ENCODE data around the gene CEP85.

The CEP85 gene

DNA sequence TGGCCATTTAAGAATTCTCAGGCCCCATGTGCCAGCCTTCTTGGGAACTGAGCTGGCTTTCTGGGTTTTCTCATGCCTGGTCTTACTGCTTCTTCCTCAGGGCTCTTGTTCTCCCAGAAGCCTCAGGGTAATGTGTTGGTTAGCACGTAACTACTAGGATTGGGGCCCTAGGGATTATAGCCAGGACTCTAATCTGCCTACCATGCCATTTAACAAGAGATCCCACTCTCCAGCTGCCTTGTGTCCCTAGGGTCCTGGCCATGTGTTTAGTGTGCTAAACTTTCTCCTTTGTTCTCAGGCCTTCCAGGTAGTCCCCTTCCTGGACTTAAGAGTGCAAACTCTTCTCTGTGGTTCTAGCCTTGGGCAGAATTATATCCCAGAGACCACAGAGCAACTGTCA, 43.7 kb downstream of the CEP85 start:
- no peak for DNase-seq (ENCODE audit: low read depth in 2 of 2)

DNA sequence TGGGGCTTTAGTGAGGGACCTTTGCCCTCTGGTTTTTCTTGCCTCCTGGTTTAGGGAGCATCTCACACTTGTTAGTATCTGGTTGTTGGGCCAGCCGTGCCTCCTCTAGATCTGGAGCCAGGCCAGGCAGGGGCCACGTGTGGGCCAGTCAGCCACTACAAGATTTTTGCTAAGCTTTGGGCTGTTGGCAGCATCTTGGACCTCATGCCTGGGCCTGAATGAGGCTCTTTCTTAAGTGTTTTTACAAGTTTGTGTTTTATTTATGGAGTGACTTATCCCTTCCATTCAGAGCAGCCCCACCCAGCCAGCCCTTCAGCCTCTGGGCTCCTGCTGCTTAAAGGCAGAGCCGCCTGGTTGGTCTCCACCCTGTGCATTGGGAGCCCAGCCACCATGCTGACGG, 44.3 kb downstream of the CEP85 start:
- no peak for DNase-seq (ENCODE audit: low read depth in 2 of 2)

DNA sequence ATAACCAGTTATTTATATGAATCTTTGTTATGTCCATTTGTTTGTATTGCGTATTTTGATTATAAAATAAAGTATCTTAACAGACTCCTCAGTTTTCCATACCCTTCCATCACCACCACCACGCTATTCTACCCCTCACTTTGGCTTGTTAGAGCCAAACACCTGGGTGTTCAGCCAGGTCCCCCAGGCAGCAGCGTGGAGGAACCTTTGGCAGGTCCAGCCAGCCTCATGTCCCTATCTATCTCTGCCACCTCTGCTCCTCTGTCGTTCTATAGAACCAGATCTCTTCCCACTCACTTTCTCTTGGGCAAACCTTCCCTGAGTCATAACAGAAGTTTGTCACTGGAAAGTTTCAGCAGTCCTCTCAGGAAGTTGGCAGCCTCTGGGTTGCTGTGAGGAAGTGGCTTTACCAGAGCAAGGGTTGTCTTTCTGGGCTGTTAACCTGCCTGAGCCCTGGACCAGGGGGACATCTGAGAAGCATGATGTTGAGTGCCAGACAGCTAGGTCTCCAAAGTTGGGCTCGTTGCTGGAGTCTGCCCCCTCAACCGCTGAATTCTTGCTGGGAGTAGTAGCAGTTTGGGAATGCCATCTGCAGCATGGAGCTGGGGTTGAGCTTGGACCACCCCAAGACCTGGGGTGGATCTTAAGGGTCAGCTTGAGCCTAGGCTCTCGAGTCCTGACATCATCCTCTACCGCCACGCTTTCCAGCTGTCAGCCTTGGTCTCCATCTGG, 44.9 kb downstream of the CEP85 start:
- no peak for DNase-seq (ENCODE audit: low read depth in 2 of 2)

DNA sequence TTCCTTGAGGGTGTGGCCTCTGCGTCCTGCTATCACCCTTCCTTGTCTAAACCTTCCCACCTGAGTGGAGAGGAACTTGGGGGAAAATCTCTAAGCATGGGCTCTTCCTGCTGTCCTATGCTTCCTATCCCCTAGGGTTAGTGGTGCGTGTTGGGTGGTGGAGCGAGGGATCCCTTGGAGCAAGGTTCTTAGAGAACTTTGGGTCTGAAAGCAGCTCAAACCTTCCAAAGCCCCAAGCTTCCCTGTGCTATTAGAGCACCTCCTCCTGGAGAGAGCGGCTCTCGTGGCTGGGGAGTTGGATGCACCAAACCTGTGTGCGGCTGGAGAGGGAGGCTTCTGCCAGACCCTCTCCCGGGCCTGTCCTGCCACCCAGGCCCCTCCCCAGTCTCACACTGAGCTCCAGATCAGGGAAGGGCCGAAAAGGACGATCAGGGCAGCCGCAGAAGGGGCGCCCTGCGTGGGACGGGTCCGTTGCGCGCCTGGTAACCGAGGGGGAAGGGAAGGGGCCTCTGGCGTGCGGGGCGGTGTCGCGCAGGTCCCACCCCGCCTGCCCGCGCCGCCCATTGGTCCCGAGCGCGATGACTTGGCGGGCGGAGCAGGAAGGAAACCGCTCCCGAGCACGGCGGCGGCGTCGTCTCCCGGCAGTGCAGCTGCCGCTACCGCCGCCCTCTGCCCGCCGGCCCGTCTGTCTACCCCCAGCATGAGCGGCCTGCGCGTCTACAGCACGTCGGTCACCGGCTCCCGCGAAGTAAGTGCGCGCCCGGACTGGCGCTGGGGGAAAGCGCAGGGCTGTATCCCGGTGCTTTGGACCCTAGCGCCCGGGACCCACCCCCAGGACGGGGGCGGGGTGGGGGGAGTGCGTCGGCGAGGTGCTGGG, 45.7 kb downstream of the CEP85 start, which contains the start of gene SH3BGRL3:
TSS of gene SH3BGRL3 (plus strand) at position 631 of the 877 bp plus-strand sequence. CDS start at position 701, 70 bp downstream.
- peak; percentile 64 to 68 for DNase-seq (ENCODE audit: low read depth in 2 of 2)

DNA sequence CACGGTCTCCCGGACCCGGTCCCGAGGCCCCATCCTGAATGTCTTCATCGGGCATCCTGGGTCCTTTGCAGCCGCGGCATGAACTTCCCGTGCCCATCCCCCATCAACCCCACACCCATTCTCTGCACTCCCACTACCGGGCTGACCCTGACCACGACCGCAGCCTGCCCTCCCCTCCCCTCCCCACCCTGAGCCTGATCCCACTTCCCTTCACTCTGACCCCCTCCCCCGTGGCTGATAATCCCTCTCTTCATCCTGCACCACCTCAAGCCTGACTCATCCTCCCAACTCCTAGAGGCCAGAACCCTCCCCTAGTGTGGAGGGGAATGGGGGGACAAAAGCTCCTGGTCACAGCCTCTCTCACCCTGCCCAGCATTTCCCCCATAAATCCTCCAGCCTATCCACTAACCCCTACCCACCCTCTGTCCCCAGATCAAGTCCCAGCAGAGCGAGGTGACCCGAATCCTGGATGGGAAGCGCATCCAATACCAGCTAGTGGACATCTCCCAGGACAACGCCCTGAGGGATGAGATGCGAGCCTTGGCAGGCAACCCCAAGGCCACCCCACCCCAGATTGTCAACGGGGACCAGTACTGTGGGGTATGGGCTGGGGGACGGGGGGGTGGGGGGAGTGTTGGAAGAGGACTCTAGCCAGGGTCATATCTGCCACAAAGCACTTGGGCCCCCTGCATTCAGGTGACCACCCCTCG, 46.5 kb downstream of the CEP85 start:
- no peak for DNase-seq (ENCODE audit: low read depth in 2 of 2)

DNA sequence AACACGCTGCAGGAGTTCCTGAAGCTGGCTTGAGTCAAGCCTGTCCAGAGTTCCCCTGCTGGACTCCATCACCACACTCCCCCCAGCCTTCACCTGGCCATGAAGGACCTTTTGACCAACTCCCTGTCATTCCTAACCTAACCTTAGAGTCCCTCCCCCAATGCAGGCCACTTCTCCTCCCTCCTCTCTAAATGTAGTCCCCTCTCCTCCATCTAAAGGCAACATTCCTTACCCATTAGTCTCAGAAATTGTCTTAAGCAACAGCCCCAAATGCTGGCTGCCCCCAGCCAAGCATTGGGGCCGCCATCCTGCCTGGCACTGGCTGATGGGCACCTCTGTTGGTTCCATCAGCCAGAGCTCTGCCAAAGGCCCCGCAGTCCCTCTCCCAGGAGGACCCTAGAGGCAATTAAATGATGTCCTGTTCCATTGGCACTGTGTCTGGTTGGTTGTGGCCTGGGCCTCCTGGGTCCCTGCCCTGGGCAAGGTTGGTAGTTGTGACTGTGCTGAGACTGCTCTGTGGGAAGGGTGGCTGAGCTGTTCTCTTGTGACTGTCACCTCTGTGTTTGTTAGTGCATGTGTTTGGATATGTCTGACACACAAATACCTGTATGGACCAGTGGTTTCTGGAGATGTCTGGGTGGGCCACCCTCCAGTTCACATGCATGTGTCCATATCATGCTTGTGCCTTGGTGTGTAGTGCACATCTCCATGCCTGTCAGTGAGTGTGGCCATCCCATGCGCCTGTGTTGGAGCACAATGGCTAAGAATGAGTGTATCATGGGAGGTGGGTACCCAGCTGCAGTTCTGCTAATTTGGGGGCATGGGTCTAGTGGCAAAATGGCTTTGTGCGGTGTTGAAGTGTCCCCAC, 47.3 kb downstream of the CEP85 start:
- no peak for DNase-seq (ENCODE audit: low read depth in 2 of 2)

DNA sequence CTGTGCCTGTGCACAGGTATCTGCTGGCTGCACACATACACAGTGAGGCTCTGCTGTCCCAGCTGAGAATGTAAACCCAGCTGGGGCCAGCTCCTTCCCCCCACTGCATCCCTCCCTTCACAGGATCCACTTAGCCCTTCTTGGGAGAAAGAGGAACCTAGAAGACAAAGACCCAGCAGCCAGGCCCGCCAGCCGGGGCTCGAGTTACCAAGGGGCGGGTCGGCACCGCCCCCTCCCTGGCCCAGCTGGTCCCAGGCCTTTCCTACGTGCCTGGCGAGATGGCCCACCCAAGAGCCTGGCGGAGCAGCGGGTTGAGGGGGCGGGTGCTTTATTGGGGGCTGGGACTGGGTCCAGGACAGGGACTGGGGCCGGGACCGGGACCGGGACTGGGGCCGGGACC, 48.0 kb downstream of the CEP85 start:
- DNase-seq (ENCODE audit: low read depth in 2 of 2), result no peak

DNA sequence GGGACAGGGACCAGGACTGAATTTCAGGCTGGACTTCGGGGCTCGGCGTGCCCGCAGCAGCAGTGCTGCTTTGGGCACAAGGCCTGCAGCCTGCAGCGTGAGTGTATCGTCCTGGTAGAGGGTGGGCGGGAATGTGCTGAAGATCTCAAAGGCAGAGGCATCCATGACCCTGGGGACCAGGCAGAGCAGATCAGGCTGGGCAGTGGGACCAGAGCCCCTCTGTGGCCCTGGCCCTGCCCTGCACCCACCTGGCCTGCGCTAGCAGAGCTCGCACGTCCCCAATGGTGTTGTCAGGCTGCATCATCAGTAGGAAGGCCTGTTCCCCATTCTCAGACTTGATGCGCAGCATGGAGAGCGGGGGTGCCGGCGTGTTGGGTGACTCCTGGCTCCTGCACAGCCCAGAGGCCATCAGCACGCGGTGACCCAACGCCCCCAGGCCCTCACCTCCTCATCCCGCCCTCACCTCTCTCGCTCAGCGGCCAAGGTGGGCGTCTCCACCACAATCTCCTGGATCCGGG, 48.5 kb downstream of the CEP85 start:
- no peak for DNase-seq (ENCODE audit: low read depth in 2 of 2)

DNA sequence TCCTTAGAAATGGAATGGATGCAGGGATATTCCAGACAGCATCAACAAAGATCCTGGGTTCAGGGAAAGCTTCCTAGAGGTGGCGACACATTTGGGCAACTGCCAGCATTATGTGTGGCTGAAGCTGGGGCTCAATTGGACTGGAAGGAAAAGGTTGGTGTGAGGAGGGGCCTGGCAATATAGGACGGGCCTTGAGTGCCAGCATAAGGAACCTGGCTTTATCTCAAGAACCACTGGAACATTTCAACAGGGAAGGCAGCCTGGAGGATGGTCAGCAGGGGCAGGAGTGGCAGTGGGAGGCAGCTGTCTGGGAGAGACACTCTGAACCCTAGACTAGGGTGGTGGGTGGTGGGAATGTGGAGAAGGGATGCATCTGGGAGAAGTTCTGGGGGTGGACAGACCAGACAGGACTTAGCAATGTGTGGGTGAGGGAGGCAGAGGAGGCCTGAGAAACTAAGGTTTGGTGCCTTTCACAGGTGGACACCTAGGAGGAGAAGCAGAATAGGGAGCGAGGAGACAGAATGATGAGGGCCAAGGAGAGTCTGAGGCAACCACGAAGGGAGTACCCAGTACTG, 49.4 kb downstream of the CEP85 start:
- no peak for DNase-seq (ENCODE audit: low read depth in 2 of 2)

DNA sequence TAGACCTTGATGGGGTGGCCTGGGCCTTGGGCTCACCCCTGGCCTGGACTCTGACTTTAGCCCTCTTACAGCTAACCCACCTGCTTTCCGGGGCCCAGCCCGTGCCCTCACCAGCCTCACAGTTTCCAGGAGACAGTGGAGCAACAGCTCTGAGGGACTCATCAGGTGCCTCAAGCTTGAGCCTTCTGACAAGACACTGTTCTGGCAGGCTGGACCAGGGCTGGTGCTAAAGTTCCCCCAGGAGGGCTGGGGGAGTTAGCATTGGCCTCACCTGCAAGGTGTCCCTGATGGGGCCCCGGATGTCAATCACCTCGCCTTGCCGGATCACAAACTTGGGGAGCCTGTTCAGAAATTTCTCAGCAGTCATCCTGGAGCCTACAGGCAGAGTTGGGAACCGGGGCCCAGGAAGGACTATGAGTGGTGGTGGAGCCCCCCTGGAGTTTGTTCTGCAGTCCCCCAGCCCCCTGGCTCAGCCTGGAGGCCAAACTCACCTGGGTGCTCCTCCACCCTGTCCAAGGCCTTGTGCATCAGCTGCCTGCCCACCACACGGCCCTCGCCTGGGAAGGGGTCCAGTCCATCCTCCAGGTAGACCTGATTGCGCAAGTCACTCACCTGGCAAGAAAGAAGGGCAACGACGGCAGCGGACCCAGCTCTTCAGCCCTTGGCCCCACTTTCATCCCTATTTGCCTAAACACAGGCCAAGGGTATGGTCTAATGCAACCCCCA, 50.0 kb downstream of the CEP85 start:
- no peak for DNase-seq (ENCODE audit: low read depth in 2 of 2)

DNA sequence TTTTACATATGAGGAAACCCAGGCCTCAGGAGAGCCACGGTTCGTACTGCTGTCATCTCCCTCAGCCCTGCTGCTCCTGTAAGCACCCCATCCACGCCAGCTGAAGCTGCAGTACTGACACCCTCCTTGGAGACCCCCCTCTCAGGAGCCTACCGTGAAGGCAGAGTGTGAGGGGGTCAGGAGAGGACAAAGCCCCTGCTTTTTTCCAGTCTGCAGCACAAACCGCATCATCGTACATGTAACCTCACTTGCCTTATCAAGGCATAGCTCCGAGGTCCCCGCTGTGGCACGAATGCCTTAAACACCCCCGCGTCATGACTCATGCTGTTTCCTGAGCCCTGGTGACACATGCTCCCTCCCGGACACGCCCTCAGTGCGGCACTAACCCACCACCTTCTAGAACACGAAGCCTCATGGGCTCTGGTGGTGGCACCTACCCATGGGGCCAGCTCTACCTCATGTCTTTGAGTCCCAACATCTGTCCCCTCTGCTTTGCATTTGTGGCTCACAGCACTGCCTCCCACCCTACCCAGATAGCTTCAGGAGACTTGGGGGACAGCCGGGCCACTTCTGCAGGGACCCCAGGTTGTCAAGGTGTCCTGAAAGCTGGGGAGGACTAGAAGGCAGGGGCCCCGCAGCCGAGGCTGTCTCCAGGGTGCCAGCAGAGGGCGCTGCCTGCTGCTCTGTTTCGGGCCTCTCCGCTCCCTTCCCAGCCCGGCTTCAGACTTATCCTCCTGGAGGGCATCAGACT, 50.8 kb downstream of the CEP85 start:
- DNase-seq (ENCODE audit: low read depth in 2 of 2), result peak; percentile 89 to 98

DNA sequence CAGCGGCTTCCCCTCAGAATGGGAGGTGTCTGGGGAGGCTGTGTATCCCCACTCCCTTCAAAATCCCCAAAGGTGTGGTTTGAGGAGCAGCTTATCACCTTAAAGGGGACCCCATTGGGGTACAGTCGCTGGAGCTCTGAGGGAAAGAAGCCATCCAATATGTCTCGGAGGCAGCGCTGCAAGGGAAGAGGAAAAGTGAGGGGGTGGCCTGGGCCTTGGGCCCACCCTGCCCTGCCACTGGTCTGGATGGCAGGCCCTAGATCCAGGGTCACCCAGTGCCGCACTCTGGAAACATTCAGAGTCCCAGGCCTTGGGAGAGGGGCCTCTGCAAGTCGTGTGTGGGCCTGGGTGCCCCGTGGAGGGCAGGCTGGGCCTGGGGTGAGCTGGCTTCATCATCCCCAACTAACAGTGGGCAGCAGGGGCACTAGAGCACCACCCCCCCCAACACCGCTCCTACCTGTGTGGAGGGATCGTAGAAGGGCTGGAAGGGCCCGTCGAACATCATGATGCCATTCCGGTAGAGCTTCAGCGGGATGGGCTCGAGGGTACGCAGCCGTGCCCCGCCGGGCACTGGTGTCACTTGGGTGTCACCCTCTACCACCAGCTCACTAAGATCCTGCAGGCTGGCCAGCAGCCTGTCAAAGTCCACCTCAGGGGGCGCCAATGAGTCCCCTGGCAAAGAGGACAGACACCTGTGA, 51.5 kb downstream of the CEP85 start:
- DNase-seq (ENCODE audit: low read depth in 2 of 2), result no peak

DNA sequence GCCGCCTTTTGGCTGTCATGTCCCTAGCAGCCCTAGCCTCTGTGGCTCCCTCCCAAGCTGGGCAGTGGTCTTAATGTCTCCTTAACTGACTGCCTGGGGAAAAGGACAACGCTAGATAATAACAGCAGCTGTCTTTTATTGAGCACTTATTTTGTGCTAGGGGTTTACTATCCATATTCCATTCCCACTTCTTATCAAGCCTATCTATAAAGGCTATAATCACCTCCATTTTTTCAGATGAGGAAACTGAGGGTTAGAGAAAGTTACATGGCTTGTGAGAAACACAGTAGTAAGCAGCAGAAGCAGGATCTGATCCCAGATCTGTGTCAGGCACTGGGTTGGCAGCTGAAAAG, 52.0 kb downstream of the CEP85 start:
- no peak for DNase-seq (ENCODE audit: low read depth in 2 of 2)

DNA sequence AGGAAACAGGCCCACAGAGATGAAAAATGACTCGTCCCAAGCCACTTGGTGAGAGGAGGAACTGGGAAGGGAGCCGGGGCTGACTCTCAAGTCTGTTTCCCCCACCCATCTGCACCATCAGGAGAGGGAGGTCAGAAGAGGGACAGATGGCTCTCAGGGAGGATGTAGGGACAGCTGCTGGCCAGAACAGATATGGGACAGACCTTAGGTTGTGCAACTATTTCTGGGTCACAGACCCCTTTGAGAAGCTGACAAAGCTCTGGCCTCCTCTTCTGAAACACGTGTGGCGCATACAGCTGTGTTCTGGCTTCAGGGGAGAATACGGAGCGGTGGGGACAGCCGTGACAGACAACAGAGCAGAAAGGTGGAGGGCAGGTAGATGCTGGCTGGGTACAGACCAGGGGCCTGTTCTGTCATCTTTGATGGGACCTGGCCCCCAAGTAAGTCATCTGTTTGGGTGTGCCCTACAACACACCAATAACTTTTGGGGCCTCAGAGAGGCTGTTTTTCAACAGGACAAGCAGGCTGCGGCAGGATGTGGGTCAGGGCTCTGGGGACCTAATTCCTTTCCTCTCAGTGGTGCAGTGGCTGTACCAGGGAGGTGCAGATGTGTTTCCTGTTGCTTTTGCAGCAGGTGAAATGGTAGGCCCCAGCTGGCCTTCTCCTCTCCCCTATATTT, 53.2 kb downstream of the CEP85 start:
- DNase-seq (ENCODE audit: low read depth in 2 of 2), result no peak

DNA sequence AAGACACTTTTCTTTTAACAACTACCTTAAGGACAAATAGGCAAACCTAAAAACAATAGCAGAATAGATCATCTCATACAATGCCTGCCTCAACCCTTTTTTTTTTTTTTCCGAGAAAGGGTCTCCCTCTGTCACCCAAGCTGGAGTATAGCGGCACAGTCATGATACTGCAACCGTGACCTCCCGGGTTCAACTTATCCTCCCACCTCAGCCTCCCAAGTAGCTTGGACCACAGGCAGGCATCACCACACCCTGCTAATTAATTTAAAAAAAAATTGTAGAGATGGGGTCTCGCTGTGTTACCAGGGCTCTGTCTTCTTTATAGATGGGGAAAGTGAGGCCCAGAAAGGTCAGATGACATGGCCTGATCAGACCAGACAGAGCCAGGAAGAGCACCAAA, 53.8 kb downstream of the CEP85 start:
- DNase-seq (ENCODE audit: low read depth in 2 of 2), result no peak

DNA sequence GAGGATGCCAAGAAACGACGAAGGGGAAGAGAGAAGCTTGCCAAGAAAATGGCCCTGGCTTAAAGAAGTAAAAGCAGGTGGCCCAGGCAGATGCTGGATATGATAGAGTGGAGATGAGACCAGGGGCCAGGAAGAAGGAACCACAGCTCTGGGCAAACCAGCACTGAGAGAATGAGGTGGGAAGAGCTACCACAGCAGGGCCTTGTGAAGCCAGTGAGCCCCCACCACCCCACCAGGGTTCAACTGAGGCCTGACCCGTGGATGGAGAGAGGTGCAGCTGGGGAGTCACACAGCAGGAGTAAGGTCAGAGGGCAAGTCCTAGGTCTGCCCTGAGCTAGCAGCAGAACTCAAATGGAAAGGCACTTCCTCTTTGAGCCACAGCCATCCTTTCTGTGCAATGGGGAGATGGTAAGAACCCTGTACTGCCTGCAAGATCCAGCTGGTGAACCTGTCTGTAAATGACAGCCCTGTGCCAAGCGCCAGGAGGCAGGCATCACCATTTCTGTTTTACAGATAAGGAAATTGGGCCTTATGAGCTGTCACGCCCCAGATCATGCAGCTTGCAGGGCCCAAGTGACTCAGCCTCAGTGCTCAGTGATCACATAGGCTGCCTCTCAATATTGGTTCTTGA, 54.4 kb downstream of the CEP85 start:
- DNase-seq (ENCODE audit: low read depth in 2 of 2), result peak in 1 of 2 donors; percentile 58

DNA sequence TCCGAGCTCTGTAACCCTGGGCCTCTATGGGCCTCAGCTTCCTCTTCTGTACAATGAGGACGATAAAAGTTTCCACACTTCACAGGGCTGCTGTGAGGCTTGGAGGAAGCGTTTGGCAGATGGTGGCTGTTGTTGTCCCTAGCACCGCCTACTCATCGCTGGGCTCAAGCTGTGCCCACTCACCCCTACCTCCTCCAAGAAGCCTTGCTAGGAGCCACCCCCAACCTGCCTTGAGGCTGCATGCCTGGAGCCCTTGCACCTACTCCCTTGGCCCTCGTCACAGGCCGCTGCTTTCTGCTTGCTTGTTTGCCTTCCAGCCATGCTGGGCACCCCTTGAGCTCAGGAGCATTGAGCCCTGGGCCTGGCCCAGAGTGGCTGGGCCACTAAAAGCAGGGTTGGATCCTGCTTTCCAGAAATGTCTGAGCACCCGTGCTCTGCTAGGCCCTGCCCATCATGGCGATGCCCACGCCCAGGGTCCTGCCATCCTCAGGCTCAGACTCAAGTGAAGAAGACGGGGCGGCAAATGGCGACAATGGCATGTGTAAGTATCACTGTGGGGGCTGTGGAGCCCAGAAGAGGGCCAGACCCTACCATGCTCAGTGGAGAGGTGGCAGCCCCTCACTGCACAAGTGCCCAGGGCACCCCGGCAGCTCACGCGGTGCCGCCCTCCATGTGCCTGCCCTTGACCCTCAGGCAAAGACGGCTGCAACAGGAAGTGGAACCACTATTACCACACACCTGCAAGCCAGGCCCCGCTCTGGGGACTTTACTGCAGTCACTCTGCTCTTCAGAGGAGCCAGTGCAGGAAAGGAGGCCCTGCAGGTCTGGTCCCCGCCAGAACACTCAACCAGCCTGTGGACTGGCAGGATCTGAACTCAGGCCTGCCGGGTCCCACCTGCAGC, 55.4 kb downstream of the CEP85 start:
- DNase-seq (ENCODE audit: low read depth in 2 of 2), result no peak
